ENCODE results near the gene APMAP.

The APMAP gene

GRCh38 chr20:24986436-24987015 is 6.0 kb downstream of the APMAP start:
- DNase-seq: no peak

- no peak for DNase-seq
These were observed 6.7 kb downstream of the APMAP start for GRCh38 chr20:24985802-24986201.

GRCh38 chr20:24984961-24985640 is 7.5 kb downstream of the APMAP start:
- DNase-seq: no peak

- no peak for DNase-seq
These were observed 8.7 kb downstream of the APMAP start for GRCh38 chr20:24983896-24984295.

GRCh38 chr20:24981790-24982189 is 10.8 kb downstream of the APMAP start:
- no peak for DNase-seq

GRCh38 chr20:24981282-24981681 is 11.3 kb downstream of the APMAP start:
- DNase-seq: no peak

GRCh38 chr20:24980291-24981053 is 12.1 kb downstream of the APMAP start:
- no peak for DNase-seq

GRCh38 chr20:24979036-24979960 is 13.3 kb downstream of the APMAP start:
- no peak for DNase-seq

GRCh38 chr20:24978513-24978912 is 14.0 kb downstream of the APMAP start:
- no peak for DNase-seq

GRCh38 chr20:24977797-24978196 is 14.8 kb downstream of the APMAP start:
- no peak for DNase-seq

GRCh38 chr20:24977336-24977735 is 15.2 kb downstream of the APMAP start:
- no peak for DNase-seq

GRCh38 chr20:24972341-24972740 is 20.2 kb downstream of the APMAP start:
- no peak for DNase-seq

- DNase-seq: no peak
These were observed 21.0 kb downstream of the APMAP start for GRCh38 chr20:24971376-24972101.

GRCh38 chr20:24970754-24971153 is 21.8 kb downstream of the APMAP start:
- no peak for DNase-seq

- no peak for DNase-seq
These were observed 22.5 kb downstream of the APMAP start for GRCh38 chr20:24970030-24970553.

- no peak for DNase-seq
These were observed 23.1 kb downstream of the APMAP start for GRCh38 chr20:24969186-24970029.

- no peak for DNase-seq
These were observed 24.2 kb downstream of the APMAP start for GRCh38 chr20:24968278-24968800.

GRCh38 chr20:24966317-24967012 is 26.1 kb downstream of the APMAP start:
- no peak for DNase-seq

- no peak for DNase-seq
These were observed 27.3 kb downstream of the APMAP start for GRCh38 chr20:24965065-24965919.

Measured in fibroblast of skin of right biceps (primary cell).